HCT116 (cell line): ENCODE results near the gene TAF10.

ENCODE experiments used
- POLR2AphosphoS5 ChIP-seq: IDR thresholded peaks from 2 replicates; pipeline ENCODE4 v1.6.1; 2011; ENCODE audit warnings: mild to moderate bottlenecking, low read depth, low read length, moderate library complexity
- TF ChIP-seq, protein P1 (sequence below), 3 experiments: fragments of 200-600 bp in 1 of 3; sonication (generic) in 1 of 3; IDR thresholded peaks in 2 of 3; conservative IDR thresholded peaks in 1 of 3; 2 replicates each; pipeline ENCODE4 v1.5.1; 2012 to 2017; ENCODE audit warnings: low read depth in 2 of 3, low read length in 2 of 3, antibody characterized with exemption in 1 of 3, borderline replicate concordance in 1 of 3, control low read depth in 1 of 3, mild to moderate bottlenecking in 1 of 3, mixed read lengths in 1 of 3, mixed run types in 1 of 3, moderate library complexity in 1 of 3; ENCODE audit not compliant: insufficient read depth in 1 of 3

DNA sequence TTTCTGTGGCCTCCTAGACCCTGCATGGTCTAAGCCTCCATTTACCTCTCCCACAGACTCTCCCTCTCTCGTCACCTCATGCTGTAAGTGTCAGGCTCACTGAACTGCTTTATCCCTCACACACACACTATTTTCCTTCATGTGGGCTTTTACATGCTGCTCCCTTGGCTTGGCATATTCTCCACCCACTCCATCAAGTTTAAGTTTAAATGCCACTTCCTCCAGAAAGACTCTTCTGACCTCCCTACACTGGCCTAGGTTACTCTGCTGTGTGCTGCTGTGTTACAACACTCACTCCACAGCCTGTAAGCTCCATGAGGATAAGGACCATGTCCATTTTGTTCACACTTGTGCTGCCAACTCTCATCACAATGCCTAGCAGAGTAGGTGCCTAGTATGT, 41.1 kb upstream of the TAF10 start:
- TF ChIP-seq, protein P1, sequence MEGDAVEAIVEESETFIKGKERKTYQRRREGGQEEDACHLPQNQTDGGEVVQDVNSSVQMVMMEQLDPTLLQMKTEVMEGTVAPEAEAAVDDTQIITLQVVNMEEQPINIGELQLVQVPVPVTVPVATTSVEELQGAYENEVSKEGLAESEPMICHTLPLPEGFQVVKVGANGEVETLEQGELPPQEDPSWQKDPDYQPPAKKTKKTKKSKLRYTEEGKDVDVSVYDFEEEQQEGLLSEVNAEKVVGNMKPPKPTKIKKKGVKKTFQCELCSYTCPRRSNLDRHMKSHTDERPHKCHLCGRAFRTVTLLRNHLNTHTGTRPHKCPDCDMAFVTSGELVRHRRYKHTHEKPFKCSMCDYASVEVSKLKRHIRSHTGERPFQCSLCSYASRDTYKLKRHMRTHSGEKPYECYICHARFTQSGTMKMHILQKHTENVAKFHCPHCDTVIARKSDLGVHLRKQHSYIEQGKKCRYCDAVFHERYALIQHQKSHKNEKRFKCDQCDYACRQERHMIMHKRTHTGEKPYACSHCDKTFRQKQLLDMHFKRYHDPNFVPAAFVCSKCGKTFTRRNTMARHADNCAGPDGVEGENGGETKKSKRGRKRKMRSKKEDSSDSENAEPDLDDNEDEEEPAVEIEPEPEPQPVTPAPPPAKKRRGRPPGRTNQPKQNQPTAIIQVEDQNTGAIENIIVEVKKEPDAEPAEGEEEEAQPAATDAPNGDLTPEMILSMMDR (IDR thresholded peaks at IDR 0.05 in 2 of 3, conservative IDR thresholded peaks at IDR 0.05 in 1 of 3; ENCODE audit: borderline replicate concordance in 1 of 3, insufficient read depth in 1 of 3, low read depth in 2 of 3, low read length in 2 of 3), result no peak
- TF ChIP-seq POLR2AphosphoS5, result no peak
